Activated naive CD8-positive, alpha-beta T cell treated with anti-CD3 and anti-CD28 coated beads, Interleukin-2, amount 50 U/mL, for 16 hours (primary cell): ENCODE measurements around the gene LRPAP1.

ENCODE experiments used
- DNase-seq: peaks from one replicate; pipeline ENCODE4 v3.0.0-alpha.2; 2020; ENCODE audit warnings: low read depth, low spot score

Gene LRPAP1

GRCh38 chr4:3501126-3501824 is 30.9 kb downstream of the LRPAP1 start:
- no peak for DNase-seq

- DNase-seq = no peak
These were observed 31.6 kb downstream of the LRPAP1 start for GRCh38 chr4:3500634-3501101.

GRCh38 chr4:3500111-3500510 is 32.1 kb downstream of the LRPAP1 start:
- DNase-seq = no peak

GRCh38 chr4:3499710-3500109 is 32.5 kb downstream of the LRPAP1 start:
- DNase-seq = no peak

- DNase-seq = no peak
These were observed 33.2 kb downstream of the LRPAP1 start for GRCh38 chr4:3498901-3499510.

GRCh38 chr4:3498407-3498806 is 33.8 kb downstream of the LRPAP1 start:
- DNase-seq = no peak

GRCh38 chr4:3497523-3498389 is 34.5 kb downstream of the LRPAP1 start:
- DNase-seq = no peak

- no peak for DNase-seq
These were observed 35.1 kb downstream of the LRPAP1 start for GRCh38 chr4:3497095-3497494.

- no peak for DNase-seq
These were observed 36.2 kb downstream of the LRPAP1 start for GRCh38 chr4:3496021-3496420.

- no peak for DNase-seq
These were observed 36.8 kb downstream of the LRPAP1 start for GRCh38 chr4:3495204-3495975.

GRCh38 chr4:3494462-3494871 is 37.8 kb downstream of the LRPAP1 start:
- DNase-seq = no peak

GRCh38 chr4:3493720-3494461 is 38.3 kb downstream of the LRPAP1 start:
- DNase-seq = no peak

- no peak for DNase-seq
These were observed 39.2 kb downstream of the LRPAP1 start for GRCh38 chr4:3492741-3493719.

GRCh38 chr4:3491681-3492405 is 40.4 kb downstream of the LRPAP1 start:
- DNase-seq = no peak

- no peak for DNase-seq
These were observed 42.7 kb downstream of the LRPAP1 start for GRCh38 chr4:3489451-3489962.

- no peak for DNase-seq
These were observed 43.4 kb downstream of the LRPAP1 start for GRCh38 chr4:3488820-3489219.

GRCh38 chr4:3487861-3488260 is 44.4 kb downstream of the LRPAP1 start:
- DNase-seq = no peak
